ENCODE measurements around the gene SYAP1. TPM values are rescaled to one million over a fixed set of nuclear protein-coding genes. Genes with fewer than 3 reads are reported as not detected.
"Not testable (repeated sequence)": the region's sequence is repeated elsewhere in the genome, so short reads cannot be mapped to it uniquely, and the experiment has no call there.

SYAP1 gene
- total and polyA plus RNA-seq, 5 donors from 2014 or later, result 12.0 to 69.9 (median 18.7) TPM

GRCh38 chrX:16726347-16726988 is 7.1 kb downstream of the SYAP1 start:
- H3K27ac Mint-ChIP-seq, result not testable (repeated sequence)

DNA sequence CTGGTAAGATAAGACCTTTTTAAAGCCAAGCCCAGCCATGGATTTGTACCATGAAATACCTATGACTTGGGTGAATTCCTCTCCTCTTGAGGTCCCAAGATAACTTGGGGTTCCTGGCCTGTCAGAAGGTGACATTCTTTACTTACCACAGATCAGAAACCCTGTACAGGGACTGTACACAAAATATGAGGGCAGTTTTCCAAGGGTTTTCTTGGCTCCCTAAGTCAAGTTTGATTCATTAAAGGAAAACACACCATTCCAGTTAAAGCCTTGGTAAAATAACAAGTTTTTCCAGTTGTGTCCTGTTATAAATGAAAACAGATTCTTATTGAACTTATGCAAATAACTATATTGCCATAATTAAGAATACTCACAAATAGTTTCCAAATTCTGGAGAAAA is 8.2 kb downstream of the SYAP1 start:
- H3K9me3 Mint-ChIP-seq, result no peaks in the 10 kb centered on the region
- no peak overlapping the region for H3K27ac ChIP-seq (ENCODE audit: insufficient read depth, low read length, poor library complexity, severe bottlenecking)
- H3K27me3 Mint-ChIP-seq, result no peaks in the 10 kb centered on the region
- peaks cover 15 to 34% (median 19%) of the 10 kb centered on the region in 4 donors for H3K4me1 Mint-ChIP-seq
- no peak for DNase-seq
- H3K27me3 ChIP-seq (ENCODE audit: control insufficient read depth, insufficient read depth, low read length), result no peaks in the 10 kb centered on the region
- H3K9me3 ChIP-seq (ENCODE audit: control insufficient read depth in 2 of 2, low read length in 2 of 2), result no peaks in the 10 kb centered on the region
- peaks cover 10% of the 10 kb centered on the region for H3K4me1 ChIP-seq (ENCODE audit: control insufficient read depth, insufficient read depth, low read length, poor library complexity, severe bottlenecking)
- H3K36me3 ChIP-seq (ENCODE audit: control insufficient read depth, insufficient read depth, low read length), result no peaks in the 10 kb centered on the region
- H3K27ac Mint-ChIP-seq, result no peak overlapping the region
- H3K4me3 ChIP-seq (ENCODE audit: low read depth, low read length), result no peak overlapping the region
- peaks cover 4% of the 10 kb centered on the region for H3K36me3 Mint-ChIP-seq
- no peak overlapping the region for H3K4me3 Mint-ChIP-seq
- ATAC-seq (ENCODE audit: low read depth in 2 of 2), result no peak

More at GRCh38 chrX:16726347-16726988, 7.1 kb downstream of the SYAP1 start:
- DNase-seq; H3K27me3 Mint-ChIP-seq; H3K36me3 ChIP-seq (ENCODE audit: control insufficient read depth, insufficient read depth, low read length); H3K36me3 Mint-ChIP-seq; H3K9me3 ChIP-seq (ENCODE audit: control insufficient read depth in 2 of 2, low read length in 2 of 2); ATAC-seq (ENCODE audit: low read depth in 2 of 2); H3K4me3 ChIP-seq (ENCODE audit: low read depth, low read length); H3K9me3 Mint-ChIP-seq; H3K27ac ChIP-seq (ENCODE audit: insufficient read depth, low read length, poor library complexity, severe bottlenecking); H3K27me3 ChIP-seq (ENCODE audit: control insufficient read depth, insufficient read depth, low read length): not testable (repeated sequence)
- H3K4me1 Mint-ChIP-seq, result peaks cover 15 to 40% (median 20%) of the 10 kb centered on the region in 4 donors
- H3K4me3 Mint-ChIP-seq, result peak overlapping the region in 1 of 4 donors; percentile 0
- peaks cover 13% of the 10 kb centered on the region for H3K4me1 ChIP-seq (ENCODE audit: control insufficient read depth, insufficient read depth, low read length, poor library complexity, severe bottlenecking)

DNA sequence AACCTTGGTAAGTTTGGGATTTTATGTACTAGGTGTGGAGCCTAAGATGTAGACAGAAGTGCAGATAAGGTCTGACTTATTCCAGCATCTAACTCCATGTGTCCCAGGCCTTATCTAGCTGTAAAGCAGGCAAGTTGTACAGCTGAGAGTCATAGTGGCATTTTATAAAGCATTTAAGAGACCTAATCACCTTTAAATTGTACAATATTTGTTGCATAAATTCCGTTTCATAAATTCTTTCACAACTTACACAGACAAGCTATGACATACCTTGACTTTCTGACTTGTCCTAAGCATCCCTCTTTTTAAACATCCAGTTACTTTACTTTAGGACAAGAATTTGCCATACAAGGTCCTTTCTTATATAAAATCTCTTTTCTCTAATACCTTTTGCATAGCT is 11.0 kb downstream of the SYAP1 start:
- Histone ChIP-seq H3K9me3 (ENCODE audit: control insufficient read depth in 2 of 2, low read length in 2 of 2) (no peaks in the 10 kb centered on the region), H3K36me3 (ENCODE audit: control insufficient read depth, insufficient read depth, low read length) (no peaks in the 10 kb centered on the region), H3K27ac (ENCODE audit: insufficient read depth, low read length, poor library complexity, severe bottlenecking) (no peak overlapping the region), H3K27me3 (ENCODE audit: control insufficient read depth, insufficient read depth, low read length) (no peaks in the 10 kb centered on the region), H3K4me3 (ENCODE audit: low read depth, low read length) (no peak overlapping the region), H3K4me1 (ENCODE audit: control insufficient read depth, insufficient read depth, low read length, poor library complexity, severe bottlenecking) (no peaks in the 10 kb centered on the region)
- DNase-seq (no peak), ATAC-seq (ENCODE audit: low read depth in 2 of 2) (no peak)
- no peak overlapping the region for H3K27ac Mint-ChIP-seq
- no peaks in the 10 kb centered on the region for H3K27me3 Mint-ChIP-seq
- peaks cover 0 to 19% (median 15%) of the 10 kb centered on the region in 4 donors for H3K4me1 Mint-ChIP-seq
- no peak overlapping the region for H3K4me3 Mint-ChIP-seq
- H3K36me3 Mint-ChIP-seq, result peaks cover 15% of the 10 kb centered on the region
- no peaks in the 10 kb centered on the region for H3K9me3 Mint-ChIP-seq

- H3K4me1 ChIP-seq (ENCODE audit: control insufficient read depth, insufficient read depth, low read length, poor library complexity, severe bottlenecking), result no peaks in the 10 kb centered on the region
- H3K4me1 Mint-ChIP-seq, result peaks cover 0 to 13% (median 6%) of the 10 kb centered on the region in 4 donors
- no peaks in the 10 kb centered on the region for H3K27me3 Mint-ChIP-seq
- ATAC-seq (ENCODE audit: low read depth in 2 of 2), result no peak
- H3K4me3 ChIP-seq (ENCODE audit: low read depth, low read length), result no peak overlapping the region
- no peaks in the 10 kb centered on the region for H3K27me3 ChIP-seq (ENCODE audit: control insufficient read depth, insufficient read depth, low read length)
- H3K36me3 ChIP-seq (ENCODE audit: control insufficient read depth, insufficient read depth, low read length), result peaks cover 21% of the 10 kb centered on the region
- peaks cover 25% of the 10 kb centered on the region for H3K36me3 Mint-ChIP-seq
- no peaks in the 10 kb centered on the region for H3K9me3 ChIP-seq (ENCODE audit: control insufficient read depth in 2 of 2, low read length in 2 of 2)
- no peak for DNase-seq
- no peak overlapping the region for H3K4me3 Mint-ChIP-seq
- H3K27ac Mint-ChIP-seq, result peak overlapping the region in 1 of 3 donors; percentile 84
- H3K9me3 Mint-ChIP-seq, result no peaks in the 10 kb centered on the region
- H3K27ac ChIP-seq (ENCODE audit: insufficient read depth, low read length, poor library complexity, severe bottlenecking), result no peak overlapping the region
These were observed 13.6 kb downstream of the SYAP1 start for GRCh38 chrX:16733013-16733412.

GRCh38 chrX:16737024-16737423 is 17.6 kb downstream of the SYAP1 start:
- H3K27me3 ChIP-seq (ENCODE audit: control insufficient read depth, insufficient read depth, low read length), result no peaks in the 10 kb centered on the region
- no peaks in the 10 kb centered on the region for H3K27me3 Mint-ChIP-seq
- H3K9me3 ChIP-seq (ENCODE audit: control insufficient read depth in 2 of 2, low read length in 2 of 2), result no peaks in the 10 kb centered on the region
- H3K4me1 ChIP-seq (ENCODE audit: control insufficient read depth, insufficient read depth, low read length, poor library complexity, severe bottlenecking), result no peaks in the 10 kb centered on the region
- H3K27ac ChIP-seq (ENCODE audit: insufficient read depth, low read length, poor library complexity, severe bottlenecking), result no peak overlapping the region
- H3K4me1 Mint-ChIP-seq, result peaks cover 0 to 13% (median 6%) of the 10 kb centered on the region in 4 donors
- no peaks in the 10 kb centered on the region for H3K9me3 Mint-ChIP-seq
- no peak overlapping the region for H3K27ac Mint-ChIP-seq
- peaks cover 31% of the 10 kb centered on the region for H3K36me3 ChIP-seq (ENCODE audit: control insufficient read depth, insufficient read depth, low read length)
- ATAC-seq (ENCODE audit: low read depth in 2 of 2), result no peak
- no peak for DNase-seq
- peaks cover 49% of the 10 kb centered on the region for H3K36me3 Mint-ChIP-seq
- no peak overlapping the region for H3K4me3 Mint-ChIP-seq
- H3K4me3 ChIP-seq (ENCODE audit: low read depth, low read length), result no peak overlapping the region

- no peak for DNase-seq
- peaks cover 52% of the 10 kb centered on the region for H3K36me3 Mint-ChIP-seq
- no peak overlapping the region for H3K27ac ChIP-seq (ENCODE audit: insufficient read depth, low read length, poor library complexity, severe bottlenecking)
- H3K36me3 ChIP-seq (ENCODE audit: control insufficient read depth, insufficient read depth, low read length), result peaks cover 44% of the 10 kb centered on the region
- H3K27ac Mint-ChIP-seq, result no peak overlapping the region
- H3K27me3 ChIP-seq (ENCODE audit: control insufficient read depth, insufficient read depth, low read length), result no peaks in the 10 kb centered on the region
- no peaks in the 10 kb centered on the region for H3K9me3 Mint-ChIP-seq
- no peaks in the 10 kb centered on the region for H3K27me3 Mint-ChIP-seq
- H3K4me3 Mint-ChIP-seq, result no peak overlapping the region
- peaks cover 0 to 7% (median 1%) of the 10 kb centered on the region in 4 donors for H3K4me1 Mint-ChIP-seq
- no peaks in the 10 kb centered on the region for H3K4me1 ChIP-seq (ENCODE audit: control insufficient read depth, insufficient read depth, low read length, poor library complexity, severe bottlenecking)
- no peak for ATAC-seq (ENCODE audit: low read depth in 2 of 2)
- H3K4me3 ChIP-seq (ENCODE audit: low read depth, low read length), result no peak overlapping the region
- H3K9me3 ChIP-seq (ENCODE audit: control insufficient read depth in 2 of 2, low read length in 2 of 2), result no peaks in the 10 kb centered on the region
These were observed 20.2 kb downstream of the SYAP1 start for GRCh38 chrX:16739574-16739973.

GRCh38 chrX:16743604-16744325 is 24.4 kb downstream of the SYAP1 start:
- no peaks in the 10 kb centered on the region for H3K4me1 ChIP-seq (ENCODE audit: control insufficient read depth, insufficient read depth, low read length, poor library complexity, severe bottlenecking)
- no peak for ATAC-seq (ENCODE audit: low read depth in 2 of 2)
- H3K36me3 Mint-ChIP-seq, result peaks cover 48% of the 10 kb centered on the region
- H3K4me3 Mint-ChIP-seq, result peak overlapping the region in 1 of 4 donors; percentile 38
- no peaks in the 10 kb centered on the region for H3K9me3 ChIP-seq (ENCODE audit: control insufficient read depth in 2 of 2, low read length in 2 of 2)
- DNase-seq, result no peak
- H3K27ac ChIP-seq (ENCODE audit: insufficient read depth, low read length, poor library complexity, severe bottlenecking), result no peak overlapping the region
- H3K27ac Mint-ChIP-seq, result peak overlapping the region in 1 of 3 donors; percentile 74
- H3K9me3 Mint-ChIP-seq, result no peaks in the 10 kb centered on the region
- H3K27me3 Mint-ChIP-seq, result no peaks in the 10 kb centered on the region
- peaks cover 0 to 7% (median 1%) of the 10 kb centered on the region in 4 donors for H3K4me1 Mint-ChIP-seq
- H3K27me3 ChIP-seq (ENCODE audit: control insufficient read depth, insufficient read depth, low read length), result no peaks in the 10 kb centered on the region
- H3K36me3 ChIP-seq (ENCODE audit: control insufficient read depth, insufficient read depth, low read length), result peaks cover 50% of the 10 kb centered on the region
- no peak overlapping the region for H3K4me3 ChIP-seq (ENCODE audit: low read depth, low read length)
